IPS-18a (cell line): ENCODE measurements around the gene TLN1.

ENCODE experiments used
- H3K27ac ChIP-seq: one replicate; pipeline ENCODE4 v1.5.1; 2013; ENCODE audit warnings: low read length
- H3K27me3 ChIP-seq: one replicate; pipeline ENCODE4 v1.6.1; 2013; ENCODE audit warnings: mild to moderate bottlenecking, low read length; ENCODE audit not compliant: control insufficient read depth, insufficient read depth
- H3K36me3 ChIP-seq: one replicate; pipeline ENCODE4 v1.6.1; 2013; ENCODE audit warnings: low read depth, low read length; ENCODE audit not compliant: control insufficient read depth
- H3K4me1 ChIP-seq: one replicate; pipeline ENCODE4 v1.6.1; 2013; ENCODE audit warnings: low read depth, low read length; ENCODE audit not compliant: control insufficient read depth
- H3K4me3 ChIP-seq: one replicate; pipeline ENCODE4 v1.5.1; 2013; ENCODE audit warnings: low read length
- H3K9ac ChIP-seq: one replicate; pipeline ENCODE4 v1.6.1; 2013; ENCODE audit warnings: mild to moderate bottlenecking, low read length, moderate library complexity
- H3K9me3 ChIP-seq: one replicate; pipeline ENCODE4 v1.6.1; 2013; ENCODE audit warnings: low read depth, low read length; ENCODE audit not compliant: control insufficient read depth

Gene TLN1

GRCh38 chr9:35680331-35681105 lies 51.5 kb downstream of the TLN1 start:
- Histone ChIP-seq H3K4me1 (peaks cover 11% of the 10 kb centered on the region), H3K36me3 (peaks cover 36% of the 10 kb centered on the region), H3K27me3 (peaks cover 8% of the 10 kb centered on the region), H3K9me3 (no peaks in the 10 kb centered on the region), H3K9ac (no peak overlapping the region), H3K27ac (no peak overlapping the region), H3K4me3 (no peak overlapping the region)

DNA sequence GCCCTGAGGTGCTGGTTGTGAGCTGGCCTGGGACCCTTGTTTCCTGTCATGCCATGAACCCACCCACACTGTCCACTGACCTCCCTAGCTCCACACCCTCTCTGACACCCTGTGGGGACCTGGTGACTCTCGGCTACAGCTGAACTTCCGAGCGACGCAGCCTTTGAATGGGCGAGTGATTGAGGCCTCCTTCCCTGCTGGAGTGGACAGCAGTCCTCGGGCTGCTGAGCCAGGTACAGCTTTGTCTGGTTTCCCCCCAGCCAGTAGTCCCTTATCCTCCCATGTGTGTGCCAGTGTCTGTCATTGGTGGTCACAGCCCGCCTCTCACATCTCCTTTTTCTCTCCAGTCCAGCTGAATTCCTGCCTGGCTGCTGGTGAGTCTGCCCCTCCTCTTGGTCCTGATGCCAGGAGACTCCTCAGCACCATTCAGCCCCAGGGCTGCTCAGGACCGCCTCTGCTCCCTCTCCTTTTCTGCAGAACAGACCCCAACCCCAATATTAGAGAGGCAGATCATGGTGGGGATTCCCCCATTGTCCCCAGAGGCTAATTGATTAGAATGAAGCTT lies 52.1 kb downstream of the TLN1 start:
- Histone ChIP-seq H3K36me3 (peaks cover 29% of the 10 kb centered on the region), H3K9me3 (no peaks in the 10 kb centered on the region), H3K9ac (no peak overlapping the region), H3K27me3 (peaks cover 10% of the 10 kb centered on the region), H3K4me1 (peaks cover 11% of the 10 kb centered on the region), H3K27ac (no peak overlapping the region), H3K4me3 (no peak overlapping the region)

DNA sequence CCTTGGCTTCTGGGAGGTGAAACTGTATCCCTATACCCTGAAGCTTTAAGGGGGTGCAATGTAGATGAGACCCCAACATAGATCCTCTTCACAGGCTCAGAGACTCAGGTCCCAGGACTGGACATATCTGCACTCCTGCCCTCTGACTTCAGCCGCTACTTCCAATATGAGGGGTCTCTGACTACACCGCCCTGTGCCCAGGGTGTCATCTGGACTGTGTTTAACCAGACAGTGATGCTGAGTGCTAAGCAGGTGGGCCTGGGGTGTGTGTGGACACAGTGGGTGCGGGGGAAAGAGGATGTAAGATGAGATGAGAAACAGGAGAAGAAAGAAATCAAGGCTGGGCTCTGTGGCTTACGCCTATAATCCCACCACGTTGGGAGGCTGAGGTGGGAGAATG lies 52.9 kb downstream of the TLN1 start:
- Histone ChIP-seq H3K27ac (no peak overlapping the region), H3K4me1 (peaks cover 11% of the 10 kb centered on the region), H3K9me3 (no peaks in the 10 kb centered on the region), H3K9ac (no peak overlapping the region), H3K27me3 (peaks cover 15% of the 10 kb centered on the region), H3K4me3 (no peak overlapping the region), H3K36me3 (peaks cover 22% of the 10 kb centered on the region)

DNA sequence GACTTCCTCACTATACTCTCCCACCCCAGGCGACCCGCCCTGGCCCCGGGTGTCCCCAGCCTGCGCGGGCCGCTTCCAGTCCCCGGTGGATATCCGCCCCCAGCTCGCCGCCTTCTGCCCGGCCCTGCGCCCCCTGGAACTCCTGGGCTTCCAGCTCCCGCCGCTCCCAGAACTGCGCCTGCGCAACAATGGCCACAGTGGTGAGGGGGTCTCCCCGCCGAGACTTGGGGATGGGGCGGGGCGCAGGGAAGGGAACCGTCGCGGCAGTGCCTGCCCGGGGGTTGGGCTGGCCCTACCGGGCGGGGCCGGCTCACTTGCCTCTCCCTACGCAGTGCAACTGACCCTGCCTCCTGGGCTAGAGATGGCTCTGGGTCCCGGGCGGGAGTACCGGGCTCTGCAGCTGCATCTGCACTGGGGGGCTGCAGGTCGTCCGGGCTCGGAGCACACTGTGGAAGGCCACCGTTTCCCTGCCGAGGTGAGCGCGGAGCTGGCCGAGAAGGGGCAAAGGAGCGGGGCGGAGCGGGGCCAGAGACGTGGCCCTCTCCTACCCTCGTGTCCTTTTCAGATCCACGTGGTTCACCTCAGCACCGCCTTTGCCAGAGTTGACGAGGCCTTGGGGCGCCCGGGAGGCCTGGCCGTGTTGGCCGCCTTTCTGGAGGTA lies 56.1 kb downstream of the TLN1 start:
- Histone ChIP-seq H3K9ac (peak overlapping the region; percentile 63), H3K27ac (no peak overlapping the region), H3K36me3 (no peaks in the 10 kb centered on the region), H3K9me3 (no peaks in the 10 kb centered on the region), H3K4me1 (peaks cover 8% of the 10 kb centered on the region), H3K4me3 (peak overlapping the region; percentile 72), H3K27me3 (peaks cover 15% of the 10 kb centered on the region)

DNA sequence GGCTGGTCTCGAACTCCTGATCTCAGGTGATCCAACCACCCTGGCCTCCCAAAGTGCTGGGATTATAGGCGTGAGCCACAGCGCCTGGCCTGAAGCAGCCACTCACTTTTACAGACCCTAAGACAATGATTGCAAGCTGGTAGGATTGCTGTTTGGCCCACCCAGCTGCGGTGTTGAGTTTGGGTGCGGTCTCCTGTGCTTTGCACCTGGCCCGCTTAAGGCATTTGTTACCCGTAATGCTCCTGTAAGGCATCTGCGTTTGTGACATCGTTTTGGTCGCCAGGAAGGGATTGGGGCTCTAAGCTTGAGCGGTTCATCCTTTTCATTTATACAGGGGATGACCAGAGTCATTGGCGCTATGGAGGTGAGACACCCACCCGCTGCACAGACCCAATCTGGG lies 56.8 kb downstream of the TLN1 start:
- H3K36me3 ChIP-seq: no peaks in the 10 kb centered on the region
- H3K9ac ChIP-seq: peak overlapping the region; percentile 63

GRCh38 chr9:35674025-35674361 lies 58.0 kb downstream of the TLN1 start:
- Histone ChIP-seq H3K4me1 (peaks cover 5% of the 10 kb centered on the region), H3K4me3 (no peak overlapping the region), H3K9ac (no peak overlapping the region), H3K27ac (no peak overlapping the region), H3K9me3 (no peaks in the 10 kb centered on the region), H3K27me3 (peaks cover 15% of the 10 kb centered on the region), H3K36me3 (no peaks in the 10 kb centered on the region)

More for the DNA sequence above, 56.8 kb downstream of the TLN1 start:
- H3K27me3 ChIP-seq: peaks cover 15% of the 10 kb centered on the region
- H3K4me3 ChIP-seq: peak overlapping the region; percentile 72
- H3K9me3 ChIP-seq: no peaks in the 10 kb centered on the region
- peaks cover 8% of the 10 kb centered on the region for H3K4me1 ChIP-seq
- no peak overlapping the region for H3K27ac ChIP-seq

DNA sequence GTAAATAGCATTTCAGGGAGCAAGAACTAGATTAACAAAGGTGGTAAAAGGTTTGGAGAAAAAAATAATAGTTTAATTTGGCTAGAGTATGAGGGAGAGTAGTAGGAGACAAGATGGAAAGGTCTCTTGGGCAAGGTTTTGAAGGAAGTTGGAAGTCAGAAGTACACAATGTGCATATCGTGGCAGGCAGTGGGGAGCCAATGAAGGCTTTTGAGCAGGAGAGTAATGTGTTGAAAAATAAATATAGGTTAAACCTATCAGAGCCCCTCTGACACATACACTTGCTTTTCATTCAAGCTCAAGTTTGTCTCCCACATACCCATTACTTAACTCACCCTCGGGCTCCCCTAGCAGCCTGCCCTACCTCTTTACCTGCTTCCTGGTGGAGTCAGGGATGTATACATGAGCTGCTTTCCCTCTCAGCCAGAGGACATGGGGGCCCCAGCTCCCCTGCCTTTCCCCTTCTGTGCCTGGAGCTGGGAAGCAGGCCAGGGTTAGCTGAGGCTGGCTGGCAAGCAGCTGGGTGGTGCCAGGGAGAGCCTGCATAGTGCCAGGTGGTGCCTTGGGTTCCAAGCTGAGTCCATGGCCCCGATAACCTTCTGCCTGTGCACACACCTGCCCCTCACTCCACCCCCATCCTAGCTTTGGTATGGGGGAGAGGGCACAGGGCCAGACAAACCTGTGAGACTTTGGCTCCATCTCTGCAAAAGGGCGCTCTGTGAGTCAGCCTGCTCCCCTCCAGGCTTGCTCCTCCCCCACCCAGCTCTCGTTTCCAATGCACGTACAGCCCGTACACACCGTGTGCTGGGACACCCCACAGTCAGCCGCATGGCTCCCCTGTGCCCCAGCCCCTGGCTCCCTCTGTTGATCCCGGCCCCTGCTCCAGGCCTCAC lies 58.6 kb downstream of the TLN1 start, which contains the start of gene CA9:
CA9 (plus strand) TSS at position 797 of the 893 bp plus-strand sequence; CDS start at position 829, 32 bp downstream.
- Histone ChIP-seq H3K4me1 (peaks cover 5% of the 10 kb centered on the region), H3K36me3 (no peaks in the 10 kb centered on the region), H3K9me3 (no peaks in the 10 kb centered on the region), H3K27ac (no peak within 1 kb of the TSS), H3K4me3 (no peak within 1 kb of the TSS), H3K27me3 (peaks cover 15% of the 10 kb centered on the region), H3K9ac (no peak within 1 kb of the TSS)

DNA sequence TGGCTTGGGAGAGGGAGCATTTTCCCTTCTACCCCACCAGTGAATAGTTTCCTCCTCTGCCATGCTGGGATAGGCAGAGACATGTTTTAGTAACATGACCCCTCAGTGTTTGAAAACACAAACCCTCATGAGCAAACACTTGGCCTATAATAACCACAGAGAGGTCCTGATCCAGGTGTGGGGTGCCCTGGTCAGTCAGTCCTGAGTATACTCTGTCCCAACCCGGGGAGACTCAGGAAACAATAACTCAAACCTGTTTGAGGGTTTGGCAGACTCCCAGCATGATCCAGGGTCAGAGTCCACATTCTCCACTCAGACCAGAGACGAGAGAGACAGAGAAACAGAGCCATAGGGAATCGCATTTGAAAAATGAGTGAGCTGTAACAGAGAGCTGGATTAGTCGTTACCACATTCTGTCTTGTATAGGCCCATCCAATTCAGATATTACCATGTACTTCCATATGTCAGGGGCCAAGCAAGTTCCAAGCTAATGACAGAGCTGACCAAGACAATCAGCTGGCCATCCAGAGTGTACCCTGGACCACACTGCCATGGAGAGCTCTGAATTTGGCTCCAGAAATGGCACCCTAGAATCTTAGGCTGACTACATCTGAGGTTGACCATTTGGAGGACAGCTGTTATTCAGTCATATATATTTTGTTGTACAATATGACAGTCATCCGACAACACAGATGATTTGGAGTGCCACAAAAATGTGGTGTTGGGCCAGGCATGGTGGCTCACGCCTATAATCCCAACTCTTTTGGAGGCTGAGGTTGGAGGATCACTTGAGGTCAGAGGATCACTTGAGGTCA lies 62.5 kb downstream of the TLN1 start:
- Histone ChIP-seq H3K9ac (no peak overlapping the region), H3K27me3 (peaks cover 2% of the 10 kb centered on the region), H3K4me1 (peaks cover 4% of the 10 kb centered on the region), H3K9me3 (no peaks in the 10 kb centered on the region), H3K4me3 (no peak overlapping the region), H3K27ac (no peak overlapping the region), H3K36me3 (no peaks in the 10 kb centered on the region)

GRCh38 chr9:35667939-35668338 lies 64.1 kb downstream of the TLN1 start:
- no peaks in the 10 kb centered on the region for H3K9me3 ChIP-seq
- H3K36me3 ChIP-seq: peaks cover 4% of the 10 kb centered on the region
- H3K9ac ChIP-seq: no peak overlapping the region
- no peak overlapping the region for H3K4me3 ChIP-seq
- no peak overlapping the region for H3K27ac ChIP-seq
- H3K4me1 ChIP-seq: peaks cover 10% of the 10 kb centered on the region
- H3K27me3 ChIP-seq: no peaks in the 10 kb centered on the region

DNA sequence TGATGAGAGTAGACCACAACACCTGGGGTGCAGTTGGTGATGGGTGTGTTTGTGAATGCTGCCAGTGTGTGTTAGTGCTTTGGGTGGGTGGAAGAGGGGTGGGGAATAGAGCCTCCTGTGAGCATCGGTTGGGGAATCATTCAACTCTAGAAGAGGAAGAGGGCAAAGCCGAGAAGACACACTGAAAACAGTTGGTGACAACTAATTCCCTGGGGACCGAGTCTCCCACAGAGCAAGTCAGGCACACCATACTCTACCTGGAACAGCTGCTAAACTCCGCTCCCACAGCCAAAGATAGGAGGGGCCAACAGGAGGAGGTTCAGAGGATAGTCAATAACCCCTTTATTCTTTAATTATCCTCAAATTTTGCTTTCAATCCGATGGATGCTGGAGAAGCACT lies 65.4 kb downstream of the TLN1 start:
- no peaks in the 10 kb centered on the region for H3K27me3 ChIP-seq

More for the DNA sequence above, 65.4 kb downstream of the TLN1 start:
- Histone ChIP-seq H3K9me3 (no peaks in the 10 kb centered on the region), H3K9ac (no peak overlapping the region), H3K4me3 (no peak overlapping the region), H3K27ac (no peak overlapping the region), H3K4me1 (peaks cover 10% of the 10 kb centered on the region), H3K36me3 (peaks cover 18% of the 10 kb centered on the region)
